ENCODE measurements around the gene TTLL12.

TTLL12 gene

GRCh38 chr22:43213962-43214361 is 27.0 kb upstream of the TTLL12 start:
- DNase-seq (ENCODE audit: low read depth in 2 of 2), result no peak

- no peak for DNase-seq (ENCODE audit: low read depth in 2 of 2)
Observed at GRCh38 chr22:43213051-43213450, 26.1 kb upstream of the TTLL12 start.

- DNase-seq (ENCODE audit: low read depth in 2 of 2), result no peak
Observed at GRCh38 chr22:43212434-43212952, 25.6 kb upstream of the TTLL12 start.

GRCh38 chr22:43211941-43212433 is 25.1 kb upstream of the TTLL12 start:
- no peak for DNase-seq (ENCODE audit: low read depth in 2 of 2)

- no peak for DNase-seq (ENCODE audit: low read depth in 2 of 2)
Observed at GRCh38 chr22:43210631-43211515, 23.9 kb upstream of the TTLL12 start.

GRCh38 chr22:43209971-43210370 is 23.0 kb upstream of the TTLL12 start:
- no peak for DNase-seq (ENCODE audit: low read depth in 2 of 2)

GRCh38 chr22:43209523-43209890 is 22.6 kb upstream of the TTLL12 start:
- no peak for DNase-seq (ENCODE audit: low read depth in 2 of 2)

- DNase-seq (ENCODE audit: low read depth in 2 of 2), result no peak
Observed at GRCh38 chr22:43208703-43209522, 22.0 kb upstream of the TTLL12 start.

- no peak for DNase-seq (ENCODE audit: low read depth in 2 of 2)
Observed at GRCh38 chr22:43207849-43208702, 21.1 kb upstream of the TTLL12 start.

- DNase-seq (ENCODE audit: low read depth in 2 of 2), result no peak
Observed at GRCh38 chr22:43207386-43207785, 20.5 kb upstream of the TTLL12 start.

- DNase-seq (ENCODE audit: low read depth in 2 of 2), result no peak
Observed at GRCh38 chr22:43206509-43207161, 19.7 kb upstream of the TTLL12 start.

- DNase-seq (ENCODE audit: low read depth in 2 of 2), result no peak
Observed at GRCh38 chr22:43205748-43206508, 19.0 kb upstream of the TTLL12 start.

GRCh38 chr22:43205261-43205691 is 18.3 kb upstream of the TTLL12 start:
- DNase-seq (ENCODE audit: low read depth in 2 of 2), result no peak

GRCh38 chr22:43203471-43203981 is 16.6 kb upstream of the TTLL12 start:
- no peak for DNase-seq (ENCODE audit: low read depth in 2 of 2)

GRCh38 chr22:43202756-43203410 is 15.9 kb upstream of the TTLL12 start:
- DNase-seq (ENCODE audit: low read depth in 2 of 2), result no peak

GRCh38 chr22:43202326-43202725 is 15.4 kb upstream of the TTLL12 start:
- no peak for DNase-seq (ENCODE audit: low read depth in 2 of 2)

- DNase-seq (ENCODE audit: low read depth in 2 of 2), result no peak
Observed at GRCh38 chr22:43201486-43202219, 14.7 kb upstream of the TTLL12 start.

- no peak for DNase-seq (ENCODE audit: low read depth in 2 of 2)
Observed at GRCh38 chr22:43200555-43200954, 13.6 kb upstream of the TTLL12 start.

- no peak for DNase-seq (ENCODE audit: low read depth in 2 of 2)
Observed at GRCh38 chr22:43200031-43200430, 13.1 kb upstream of the TTLL12 start.
